WTC11 (cell line): Measurements from ENCODE around the gene GABBR2. TPM values are rescaled to one million over a fixed set of nuclear protein-coding genes. Genes with fewer than 3 reads are reported as not detected.

Source experiments
- ATAC-seq: fragments of 200-7000 bp; cut with Tn5 transposase; 2 replicates; pipeline ENCODE4 v1.10.0; 2021; ENCODE audit warnings: mild to moderate bottlenecking, moderate library complexity
- CTCF ChIA-PET: fragments of 300-600 bp; sonication (Branson Sonifier 250); formaldehyde crosslinking; loops from one replicate; lab custom pipeline; 2021; ENCODE audit warnings: antibody characterized with exemption; lab: Charles Lee
- POLR2A ChIA-PET: fragments of 350-600 bp; sonication (Branson Sonifier 250); formaldehyde crosslinking; loops from one replicate; lab custom pipeline; 2021; ENCODE audit warnings: antibody characterized with exemption; lab: Charles Lee
- DNase-seq: peaks from one replicate; pipeline ENCODE4 v3.0.0; 2021; ENCODE audit warnings: low spot score
- H3K27ac Mint-ChIP-seq: 2 replicates; pipeline ENCODE4 v1.8.0; 2021; ENCODE audit warnings: mixed read lengths
- H3K27me3 Mint-ChIP-seq: 2 replicates; pipeline ENCODE4 v1.8.0; 2021; ENCODE audit warnings: low read depth, mild to moderate bottlenecking, moderate library complexity, mixed read lengths
- H3K36me3 Mint-ChIP-seq: 2 replicates; pipeline ENCODE4 v1.8.0; 2021; ENCODE audit warnings: mixed read lengths
- H3K4me1 Mint-ChIP-seq: 2 replicates; pipeline ENCODE4 v1.8.0; 2022; ENCODE audit warnings: mixed read lengths
- H3K4me3 Mint-ChIP-seq: 2 replicates; pipeline ENCODE4 v1.8.0; 2021; ENCODE audit warnings: mild to moderate bottlenecking, moderate library complexity, mixed read lengths
- H3K9me3 Mint-ChIP-seq: 2 replicates; pipeline ENCODE4 v1.8.0; 2021; ENCODE audit warnings: mixed read lengths
- ATF1 ChIP-seq: sonication (generic); formaldehyde crosslinking; IDR thresholded peaks from 2 replicates; pipeline ENCODE4 v1.8.1; 2023; ENCODE audit warnings: mild to moderate bottlenecking, moderate library complexity, missing genetic modification reagents
- CBFB ChIP-seq: sonication (generic); formaldehyde crosslinking; IDR thresholded peaks from 2 replicates; pipeline ENCODE4 v1.8.1; 2022; ENCODE audit warnings: mild to moderate bottlenecking, low read depth, missing genetic modification reagents
- CREB1 ChIP-seq: sonication (generic); formaldehyde crosslinking; IDR thresholded peaks from 2 replicates; pipeline ENCODE4 v1.8.0; 2023; ENCODE audit warnings: mild to moderate bottlenecking, missing genetic modification reagents
- FOXJ3 ChIP-seq: sonication (generic); formaldehyde crosslinking; IDR thresholded peaks from 2 replicates; pipeline ENCODE4 v1.9.0; 2021; ENCODE audit warnings: missing genetic modification reagents, mild to moderate bottlenecking, borderline replicate concordance
- GRHL2 ChIP-seq: fragments of 250-450 bp; sonication (Bioruptor Pico); IDR thresholded peaks from 2 replicates; pipeline ENCODE4 v1.8.0; 2022; ENCODE audit warnings: mild to moderate bottlenecking, moderate library complexity; ENCODE audit not compliant: insufficient replicate concordance, severe bottlenecking
- GTF2I ChIP-seq: fragments of 250-450 bp; sonication (Bioruptor Pico); conservative IDR thresholded peaks from 2 replicates; pipeline ENCODE4 v1.4.0; 2021; ENCODE audit warnings: mild to moderate bottlenecking
- NFATC4 ChIP-seq: fragments of 250-450 bp; sonication (Bioruptor Pico); IDR thresholded peaks from 2 replicates; pipeline ENCODE4 v1.9.0; 2021; ENCODE audit warnings: mild to moderate bottlenecking
- PRRX2 ChIP-seq: fragments of 250-450 bp; sonication (Bioruptor Pico); IDR thresholded peaks from 2 replicates; pipeline ENCODE4 v1.8.0; 2021; ENCODE audit warnings: mild to moderate bottlenecking
- RELA ChIP-seq: sonication (generic); formaldehyde crosslinking; IDR thresholded peaks from 2 replicates; pipeline ENCODE4 v1.8.1; 2022; ENCODE audit warnings: missing genetic modification reagents, mild to moderate bottlenecking, borderline replicate concordance
- TEAD1 ChIP-seq: sonication (generic); formaldehyde crosslinking; IDR thresholded peaks from 2 replicates; pipeline ENCODE4 v1.8.0; 2022; ENCODE audit warnings: mild to moderate bottlenecking, missing genetic modification reagents
- ZNF219 ChIP-seq: sonication (generic); formaldehyde crosslinking; IDR thresholded peaks from 2 replicates; pipeline ENCODE4 v1.8.0; 2023; ENCODE audit warnings: missing genetic modification reagents, mild to moderate bottlenecking, borderline replicate concordance
- ZNF232 ChIP-seq: sonication (generic); formaldehyde crosslinking; IDR thresholded peaks from 2 replicates; pipeline ENCODE4 v1.8.0; 2022; ENCODE audit warnings: mild to moderate bottlenecking, missing genetic modification reagents
- ZNF317 ChIP-seq: sonication (generic); formaldehyde crosslinking; IDR thresholded peaks from 2 replicates; pipeline ENCODE4 v1.8.1; 2023; ENCODE audit warnings: low read depth, mild to moderate bottlenecking, moderate library complexity, missing genetic modification reagents, borderline replicate concordance
- ZNF396 ChIP-seq: fragments of 250-450 bp; sonication (Bioruptor Pico); IDR thresholded peaks from 2 replicates; pipeline ENCODE4 v1.8.0; 2021; ENCODE audit warnings: mild to moderate bottlenecking, moderate library complexity, borderline replicate concordance
- ZNF423 ChIP-seq: fragments of 250-450 bp; sonication (Bioruptor Pico); IDR thresholded peaks from 2 replicates; pipeline ENCODE4 v2.1.2; 2022; ENCODE audit warnings: mild to moderate bottlenecking, moderate library complexity
- ZNF512 ChIP-seq: sonication (generic); formaldehyde crosslinking; IDR thresholded peaks from 2 replicates; pipeline ENCODE4 v1.8.1; 2022; ENCODE audit warnings: missing genetic modification reagents, borderline replicate concordance
- ZSCAN18 ChIP-seq: fragments of 250-450 bp; sonication (Bioruptor Pico); IDR thresholded peaks from 2 replicates; pipeline ENCODE4 v2.1.2; 2022; ENCODE audit warnings: mild to moderate bottlenecking, moderate library complexity
- total RNA-seq: library from RNA; stranded (reverse); gene quantifications from 3 replicates; pipeline ENCODE4 v1.2.3, GENCODE V29; 2021
- TF ChIP-seq, protein P1 (sequence below): fragments of 250-450 bp; sonication (Bioruptor Pico); IDR thresholded peaks from 2 replicates; pipeline ENCODE4 v1.9.0; 2021; ENCODE audit warnings: mild to moderate bottlenecking
- TF ChIP-seq, protein P2 (sequence below): sonication (generic); formaldehyde crosslinking; conservative IDR thresholded peaks from 2 replicates; pipeline ENCODE4 v1.8.1; 2022; ENCODE audit warnings: mild to moderate bottlenecking, missing genetic modification reagents
- TF ChIP-seq, protein P3 (sequence below): sonication (generic); formaldehyde crosslinking; IDR thresholded peaks from 2 replicates; pipeline ENCODE4 v1.8.0; 2022; ENCODE audit warnings: mild to moderate bottlenecking, missing genetic modification reagents

GABBR2 gene
- total RNA-seq, 1 experiment from 2014 or later = 0.92 TPM

DNA sequence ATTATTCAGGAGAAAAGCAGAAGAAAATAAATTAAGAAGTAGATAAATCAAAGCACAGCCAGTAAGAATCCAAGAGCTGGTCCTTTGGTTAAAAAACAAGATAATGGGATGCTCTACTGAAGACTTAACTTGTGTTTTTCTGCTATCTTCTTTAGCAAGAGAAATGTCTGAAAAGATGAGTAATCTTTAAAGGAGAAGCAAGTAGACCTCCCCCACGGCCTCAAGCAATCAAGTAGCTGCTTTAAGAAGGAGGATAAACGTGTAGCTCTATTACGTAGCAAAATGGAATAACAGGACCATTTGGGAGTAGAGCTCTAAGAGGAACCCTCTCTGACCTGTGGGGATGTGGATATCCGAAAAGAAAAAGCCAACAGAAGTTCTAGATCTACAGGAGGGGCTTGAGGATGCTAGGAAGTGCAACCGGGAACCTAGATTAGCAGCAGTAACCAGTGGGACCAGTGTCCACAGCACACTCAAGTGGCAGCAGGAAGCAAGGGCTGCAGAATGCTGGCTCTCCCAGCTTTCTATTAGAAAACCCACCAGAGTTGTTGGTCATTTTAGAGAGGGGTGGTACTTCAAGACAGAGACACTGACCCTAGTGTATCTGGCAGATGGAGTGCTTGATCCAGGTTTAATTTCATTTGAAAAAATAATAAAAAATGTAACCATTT is 185.4 kb downstream of the GABBR2 start (continued):
- no peak for TF ChIP-seq FOXJ3
- TF ChIP-seq ZNF423 = no peak
- no peak for TF ChIP-seq PRRX2 (CRISPR knock-in tag)
- TF ChIP-seq ZNF232 (CRISPR knock-in tag) = no peak
- TF ChIP-seq TEAD1 (CRISPR knock-in tag) = no peak
- TF ChIP-seq ZSCAN18 (CRISPR knock-in tag) = no peak

GRCh38 chr9:98522487-98522886 is 186.2 kb downstream of the GABBR2 start:
- POLR2A ChIA-PET = no interaction called here
- Mint-ChIP-seq H3K4me3 (no peak overlapping the region), H3K4me1 (peaks cover 3% of the 10 kb centered on the region; the same call in 1 of the 2 replicates), H3K36me3 (no peaks in the 10 kb centered on the region), H3K27me3 (no peaks in the 10 kb centered on the region), H3K9me3 (peaks cover 2% of the 10 kb centered on the region; the same call in 1 of the 2 replicates), H3K27ac (no peak overlapping the region)
- ATAC-seq (no peak), DNase-seq (no peak)
- TF ChIP-seq ZNF317 (CRISPR knock-in tag) = no peak
- CTCF ChIA-PET = interaction anchor here (1.4 to 1.7 kb wide), 4 partner anchors 19 to 253 kb away, joined by 5 to 12 read pairs (median 8); no protein-coding TSS in a partner anchor

- ATAC-seq = no peak
- CTCF ChIA-PET = interaction anchor here (1.8 kb wide), 1 partner anchor 16 kb away, joined by 5 read pairs; no protein-coding TSS in a partner anchor
- Mint-ChIP-seq H3K27me3 (no peaks in the 10 kb centered on the region), H3K27ac (no peak overlapping the region), H3K9me3 (peaks cover 6% of the 10 kb centered on the region; the same call in 1 of the 2 replicates), H3K36me3 (no peaks in the 10 kb centered on the region), H3K4me1 (peaks cover 3% of the 10 kb centered on the region; the same call in 1 of the 2 replicates)
- TF ChIP-seq CREB1 (CRISPR knock-in tag) (no peak), GRHL2 (CRISPR knock-in tag) (no peak), NFATC4 (CRISPR knock-in tag) (no peak)
- TF ChIP-seq, protein P1, sequence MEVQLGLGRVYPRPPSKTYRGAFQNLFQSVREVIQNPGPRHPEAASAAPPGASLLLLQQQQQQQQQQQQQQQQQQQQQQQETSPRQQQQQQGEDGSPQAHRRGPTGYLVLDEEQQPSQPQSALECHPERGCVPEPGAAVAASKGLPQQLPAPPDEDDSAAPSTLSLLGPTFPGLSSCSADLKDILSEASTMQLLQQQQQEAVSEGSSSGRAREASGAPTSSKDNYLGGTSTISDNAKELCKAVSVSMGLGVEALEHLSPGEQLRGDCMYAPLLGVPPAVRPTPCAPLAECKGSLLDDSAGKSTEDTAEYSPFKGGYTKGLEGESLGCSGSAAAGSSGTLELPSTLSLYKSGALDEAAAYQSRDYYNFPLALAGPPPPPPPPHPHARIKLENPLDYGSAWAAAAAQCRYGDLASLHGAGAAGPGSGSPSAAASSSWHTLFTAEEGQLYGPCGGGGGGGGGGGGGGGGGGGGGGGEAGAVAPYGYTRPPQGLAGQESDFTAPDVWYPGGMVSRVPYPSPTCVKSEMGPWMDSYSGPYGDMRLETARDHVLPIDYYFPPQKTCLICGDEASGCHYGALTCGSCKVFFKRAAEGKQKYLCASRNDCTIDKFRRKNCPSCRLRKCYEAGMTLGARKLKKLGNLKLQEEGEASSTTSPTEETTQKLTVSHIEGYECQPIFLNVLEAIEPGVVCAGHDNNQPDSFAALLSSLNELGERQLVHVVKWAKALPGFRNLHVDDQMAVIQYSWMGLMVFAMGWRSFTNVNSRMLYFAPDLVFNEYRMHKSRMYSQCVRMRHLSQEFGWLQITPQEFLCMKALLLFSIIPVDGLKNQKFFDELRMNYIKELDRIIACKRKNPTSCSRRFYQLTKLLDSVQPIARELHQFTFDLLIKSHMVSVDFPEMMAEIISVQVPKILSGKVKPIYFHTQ (CRISPR knock-in tag) = no peak
- TF ChIP-seq, protein P2, sequence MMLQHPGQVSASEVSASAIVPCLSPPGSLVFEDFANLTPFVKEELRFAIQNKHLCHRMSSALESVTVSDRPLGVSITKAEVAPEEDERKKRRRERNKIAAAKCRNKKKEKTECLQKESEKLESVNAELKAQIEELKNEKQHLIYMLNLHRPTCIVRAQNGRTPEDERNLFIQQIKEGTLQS (CRISPR knock-in tag) = no peak
- TF ChIP-seq, all 79 proteins: peak for 0
- POLR2A ChIA-PET = no interaction called here
- no peak overlapping the region for H3K4me3 Mint-ChIP-seq
- no peak for DNase-seq
Observed at GRCh38 chr9:98521141-98521540, 187.6 kb downstream of the GABBR2 start.

- POLR2A ChIA-PET = no interaction called here
- H3K4me1 Mint-ChIP-seq = peaks cover 3% of the 10 kb centered on the region; the same call in 1 of the 2 replicates
- no peaks in the 10 kb centered on the region for H3K36me3 Mint-ChIP-seq
- no peak overlapping the region for H3K4me3 Mint-ChIP-seq
- DNase-seq (no peak), ATAC-seq (no peak)
- H3K27ac Mint-ChIP-seq = no peak overlapping the region
- CTCF ChIA-PET = interaction anchor here (1.8 kb wide), 1 partner anchor 16 kb away, joined by 5 read pairs; no protein-coding TSS in a partner anchor
- H3K27me3 Mint-ChIP-seq = no peaks in the 10 kb centered on the region
- peaks cover 6% of the 10 kb centered on the region; the same call in 1 of the 2 replicates for H3K9me3 Mint-ChIP-seq
- TF ChIP-seq GTF2I (no peak), ZNF396 (CRISPR knock-in tag) (no peak), RELA (CRISPR knock-in tag) (no peak), ZNF512 (CRISPR knock-in tag) (no peak), ZNF219 (CRISPR knock-in tag) (no peak), CBFB (no peak), ATF1 (CRISPR knock-in tag) (no peak)
- TF ChIP-seq, protein P3, sequence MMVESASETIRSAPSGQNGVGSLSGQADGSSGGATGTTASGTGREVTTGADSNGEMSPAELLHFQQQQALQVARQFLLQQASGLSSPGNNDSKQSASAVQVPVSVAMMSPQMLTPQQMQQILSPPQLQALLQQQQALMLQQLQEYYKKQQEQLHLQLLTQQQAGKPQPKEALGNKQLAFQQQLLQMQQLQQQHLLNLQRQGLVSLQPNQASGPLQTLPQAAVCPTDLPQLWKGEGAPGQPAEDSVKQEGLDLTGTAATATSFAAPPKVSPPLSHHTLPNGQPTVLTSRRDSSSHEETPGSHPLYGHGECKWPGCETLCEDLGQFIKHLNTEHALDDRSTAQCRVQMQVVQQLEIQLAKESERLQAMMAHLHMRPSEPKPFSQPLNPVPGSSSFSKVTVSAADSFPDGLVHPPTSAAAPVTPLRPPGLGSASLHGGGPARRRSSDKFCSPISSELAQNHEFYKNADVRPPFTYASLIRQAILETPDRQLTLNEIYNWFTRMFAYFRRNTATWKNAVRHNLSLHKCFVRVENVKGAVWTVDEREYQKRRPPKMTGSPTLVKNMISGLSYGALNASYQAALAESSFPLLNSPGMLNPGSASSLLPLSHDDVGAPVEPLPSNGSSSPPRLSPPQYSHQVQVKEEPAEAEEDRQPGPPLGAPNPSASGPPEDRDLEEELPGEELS (CRISPR knock-in tag) = no peak
- TF ChIP-seq, protein P2 (CRISPR knock-in tag) = no peak
Observed at GRCh38 chr9:98520221-98520960, 188.3 kb downstream of the GABBR2 start.
